Measurements from ENCODE around the gene HOMER2. TPM values are rescaled to one million over a fixed set of nuclear protein-coding genes. Genes with fewer than 3 reads are reported as not detected.
"Not testable (repeated sequence)": the region's sequence is repeated elsewhere in the genome, so short reads cannot be mapped to it uniquely, and the experiment has no call there.

The HOMER2 gene
- total RNA-seq (10 to 100 TPM in 6 of 7 donors, 1 to 10 TPM in 1; 4.3 to 24.3 (median 12.8) TPM), polyA plus RNA-seq (1 to 10 TPM; 2.1 to 5.4 (median 2.2) TPM)
- long read RNA-seq, donor 1 = 0 reads
- long read RNA-seq, donor 2 = 0 reads

DNA sequence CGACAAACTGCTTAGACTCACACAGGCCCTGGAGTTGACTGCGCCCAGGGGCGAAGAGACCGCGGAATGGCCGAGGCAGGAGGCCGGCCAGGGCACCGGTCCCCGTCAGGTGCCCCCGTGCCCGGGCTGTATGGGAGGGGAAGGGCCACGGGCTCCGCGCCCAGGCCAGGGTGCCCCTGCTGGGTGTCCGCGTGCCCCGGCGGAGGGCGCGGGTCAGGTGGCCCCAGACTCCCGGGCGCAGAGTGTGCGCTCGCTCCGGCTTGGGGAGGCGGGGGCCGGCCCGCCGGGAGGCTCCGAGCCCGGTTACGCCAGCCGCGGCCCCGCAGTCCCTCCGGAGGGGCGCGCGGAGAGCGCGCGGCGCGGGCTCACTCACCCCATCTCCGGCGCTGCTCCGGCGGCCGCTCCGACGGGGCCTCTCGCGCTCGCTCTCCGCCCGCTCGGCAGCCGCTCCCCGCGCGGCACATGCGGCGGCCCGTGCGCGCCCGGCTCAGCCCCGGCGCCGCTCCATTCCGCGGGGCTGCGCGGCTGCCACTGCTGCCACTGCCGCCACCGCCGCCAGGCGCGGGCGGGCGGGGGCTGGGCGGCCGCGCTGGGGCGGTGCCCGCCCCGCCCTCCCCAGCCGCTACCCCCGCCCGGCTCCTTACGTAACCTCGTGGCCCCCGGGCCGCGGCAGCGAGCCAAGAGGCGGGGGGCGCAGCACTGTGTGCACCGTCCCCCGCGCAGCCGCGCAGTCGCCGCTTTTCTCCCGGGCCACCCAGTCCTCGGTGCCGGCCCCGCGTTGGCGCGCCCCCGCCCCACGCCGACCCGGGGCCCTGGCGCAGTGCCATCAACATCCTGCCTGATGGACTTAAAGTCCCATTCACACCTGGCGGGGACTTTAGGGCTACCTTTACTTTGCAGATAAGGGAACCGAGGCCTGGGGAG is at the start of gene HOMER2:
Gene HOMER2 (minus strand): TSS at position 563 of the 924 bp plus-strand sequence. CDS start 185 bp downstream, at position 378.
- Histone ChIP-seq H3K4me1 (peaks cover 3 to 27% (median 17%) of the 10 kb centered on the region in 6 donors), H3K4me3 (peak within 1 kb of the TSS; percentile 28 to 75 (median 54)), H3K9me3 (no peaks in the 10 kb centered on the region), H3K27ac (peak within 1 kb of the TSS in 4 of 8 donors; percentile 27 to 56 (median 39)), H3K36me3 (no peaks in the 10 kb centered on the region), H3K27me3 (replicated peaks in 1 of 7) (peaks cover 0 to 39% (median 10%) of the 10 kb centered on the region in 7 donors)
- 0 to 12% (median 1%) methylated on average over 10 to 119 of the region's 119 CpGs for WGBS, 5 donors
- DNase-seq = no peak
- intact Hi-C loops (cut with DNase I; ENCODE audit: low total_unique reads) = no loop called here
- TF ChIP-seq, protein P1, sequence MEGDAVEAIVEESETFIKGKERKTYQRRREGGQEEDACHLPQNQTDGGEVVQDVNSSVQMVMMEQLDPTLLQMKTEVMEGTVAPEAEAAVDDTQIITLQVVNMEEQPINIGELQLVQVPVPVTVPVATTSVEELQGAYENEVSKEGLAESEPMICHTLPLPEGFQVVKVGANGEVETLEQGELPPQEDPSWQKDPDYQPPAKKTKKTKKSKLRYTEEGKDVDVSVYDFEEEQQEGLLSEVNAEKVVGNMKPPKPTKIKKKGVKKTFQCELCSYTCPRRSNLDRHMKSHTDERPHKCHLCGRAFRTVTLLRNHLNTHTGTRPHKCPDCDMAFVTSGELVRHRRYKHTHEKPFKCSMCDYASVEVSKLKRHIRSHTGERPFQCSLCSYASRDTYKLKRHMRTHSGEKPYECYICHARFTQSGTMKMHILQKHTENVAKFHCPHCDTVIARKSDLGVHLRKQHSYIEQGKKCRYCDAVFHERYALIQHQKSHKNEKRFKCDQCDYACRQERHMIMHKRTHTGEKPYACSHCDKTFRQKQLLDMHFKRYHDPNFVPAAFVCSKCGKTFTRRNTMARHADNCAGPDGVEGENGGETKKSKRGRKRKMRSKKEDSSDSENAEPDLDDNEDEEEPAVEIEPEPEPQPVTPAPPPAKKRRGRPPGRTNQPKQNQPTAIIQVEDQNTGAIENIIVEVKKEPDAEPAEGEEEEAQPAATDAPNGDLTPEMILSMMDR (IDR thresholded peaks at IDR 0.05 in 8 of 11, conservative IDR thresholded peaks at IDR 0.05 in 3 of 11) = no peak
- peak in 1 of 3 donors; percentile 10 for TF ChIP-seq POLR2AphosphoS5 (IDR thresholded peaks at IDR 0.05)

DNA sequence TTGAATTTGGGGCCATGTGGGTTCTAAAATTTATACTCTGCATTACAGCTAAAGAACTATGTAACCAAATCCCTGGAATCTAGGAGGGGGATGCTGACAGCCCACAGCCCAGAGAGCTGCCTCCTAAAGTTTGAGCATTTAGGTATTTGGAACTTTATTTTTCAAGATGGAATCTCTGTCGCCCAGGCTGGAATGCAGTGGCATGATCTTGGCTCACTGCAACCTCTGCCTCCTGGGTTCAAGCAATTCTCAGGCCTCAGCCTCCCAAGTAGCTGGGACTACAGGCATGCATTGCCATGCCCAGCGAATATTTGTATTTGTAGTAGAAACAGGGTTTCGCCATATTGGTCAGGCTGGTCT is 48.1 kb upstream of the HOMER2 start:
- DNase-seq; H3K9me3 ChIP-seq; H3K27me3 ChIP-seq (replicated peaks in 1 of 7): not testable (repeated sequence)
- WGBS, 5 donors = 92 to 98% (median 95%) methylated on average over 3 of the region's 3 CpGs
- H3K36me3 ChIP-seq = peaks cover 0 to 24% (median 10%) of the 10 kb centered on the region in 6 donors
- TF ChIP-seq, protein P1 (IDR thresholded peaks at IDR 0.05 in 8 of 11, conservative IDR thresholded peaks at IDR 0.05 in 3 of 11) = peak in 1 of 11 experiments; percentile 8
- H3K4me3 ChIP-seq = peak overlapping the region in 2 of 8 donors; percentile 8 to 57
- H3K27ac ChIP-seq = peak overlapping the region in 3 of 8 donors; percentile 49 to 64 (median 60)
- intact Hi-C loops (cut with DNase I; ENCODE audit: low total_unique reads) = loop anchor here (5.0 kb wide), 1 partner anchor 458 kb away; the partner anchor contains the start of gene RPS17
- H3K4me1 ChIP-seq = peaks cover 0 to 16% (median 11%) of the 10 kb centered on the region in 6 donors

DNA sequence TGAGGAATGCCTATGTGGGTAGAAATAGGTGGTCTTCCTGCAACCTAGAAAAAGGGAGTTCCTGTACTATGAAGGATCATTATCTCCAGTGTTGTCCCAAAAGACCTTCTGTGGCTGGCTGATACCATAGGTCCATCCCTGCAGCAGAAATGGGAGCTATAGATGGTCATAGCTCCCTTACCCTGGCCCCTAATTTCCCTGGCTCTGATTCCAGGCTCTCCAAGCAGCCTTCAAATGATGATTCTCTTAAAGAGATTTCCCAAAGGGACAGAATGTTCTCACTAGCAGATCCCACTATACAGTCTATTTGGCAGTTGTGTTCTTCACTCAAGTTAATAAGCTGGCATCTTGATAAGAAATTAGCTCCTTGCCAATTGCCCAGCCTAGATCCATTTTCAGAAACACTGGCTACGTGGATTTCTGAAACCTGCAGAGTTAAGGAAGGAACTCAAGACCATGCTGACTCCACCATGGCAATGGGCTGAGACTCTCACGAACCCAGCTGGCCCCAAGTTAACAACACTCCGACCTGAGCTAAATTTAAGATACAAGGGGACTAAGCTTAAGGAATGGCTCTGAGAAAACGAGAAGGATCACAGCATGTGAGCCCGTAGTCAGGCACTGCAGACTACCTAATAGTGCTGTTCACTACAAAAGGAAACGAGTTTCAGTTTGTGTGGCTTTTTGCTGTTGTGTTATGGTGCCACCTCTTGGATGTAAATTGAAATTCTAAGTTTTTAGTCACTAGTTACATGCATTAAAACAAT is 47.6 kb upstream of the HOMER2 start:
- Histone ChIP-seq H3K4me3 (peak overlapping the region in 3 of 8 donors; percentile 8 to 57 (median 29)), H3K36me3 (peaks cover 0 to 19% (median 5%) of the 10 kb centered on the region in 6 donors), H3K9me3 (no peaks in the 10 kb centered on the region), H3K27me3 (replicated peaks in 1 of 7) (no peaks in the 10 kb centered on the region), H3K27ac (peak overlapping the region in 7 of 8 donors; percentile 11 to 64 (median 60)), H3K4me1 (peaks cover 0 to 16% (median 11%) of the 10 kb centered on the region in 6 donors)
- TF ChIP-seq POLR2A (IDR thresholded peaks at IDR 0.05) (no peak), POLR2AphosphoS5 (IDR thresholded peaks at IDR 0.05) (no peak)
- TF ChIP-seq, protein P1 (IDR thresholded peaks at IDR 0.05 in 8 of 11, conservative IDR thresholded peaks at IDR 0.05 in 3 of 11) = peak in 7 of 11 experiments; percentile 18 to 61 (median 42)
- no peak for DNase-seq
- 4 to 8% (median 5%) methylated on average over 6 of the region's 6 CpGs for WGBS, 5 donors
- intact Hi-C loops (cut with DNase I; ENCODE audit: low total_unique reads) = loop anchor here (5.0 kb wide), 1 partner anchor 458 kb away; the partner anchor contains the start of gene RPS17
